Right lung (tissue), 5 donors: ENCODE results near the gene SDR39U1. TPM values are rescaled to one million over a fixed set of nuclear protein-coding genes. Genes with fewer than 3 reads are reported as not detected.

Experiments used
- DNase-seq, 2 donors: peaks; one replicate each; pipeline ENCODE4 v3.0.0-alpha.2; 2013
- polyA plus RNA-seq, 5 donors: library from polyadenylated mRNA; unstranded; fragments of 120-200 nt; gene quantifications; one replicate each; pipeline versions ENCODE4 v1.2.1 to v1.2.3, GENCODE V29; 2013; ENCODE audit warnings: inconsistent platforms in 1 of 5, low replicate concordance in 1 of 5; ENCODE audit not compliant: insufficient read length in 5 of 5, insufficient read depth in 1 of 5

Gene SDR39U1
- polyA plus RNA-seq, 5 donors, result 37.5 to 61.9 (median 48.8) TPM

DNA sequence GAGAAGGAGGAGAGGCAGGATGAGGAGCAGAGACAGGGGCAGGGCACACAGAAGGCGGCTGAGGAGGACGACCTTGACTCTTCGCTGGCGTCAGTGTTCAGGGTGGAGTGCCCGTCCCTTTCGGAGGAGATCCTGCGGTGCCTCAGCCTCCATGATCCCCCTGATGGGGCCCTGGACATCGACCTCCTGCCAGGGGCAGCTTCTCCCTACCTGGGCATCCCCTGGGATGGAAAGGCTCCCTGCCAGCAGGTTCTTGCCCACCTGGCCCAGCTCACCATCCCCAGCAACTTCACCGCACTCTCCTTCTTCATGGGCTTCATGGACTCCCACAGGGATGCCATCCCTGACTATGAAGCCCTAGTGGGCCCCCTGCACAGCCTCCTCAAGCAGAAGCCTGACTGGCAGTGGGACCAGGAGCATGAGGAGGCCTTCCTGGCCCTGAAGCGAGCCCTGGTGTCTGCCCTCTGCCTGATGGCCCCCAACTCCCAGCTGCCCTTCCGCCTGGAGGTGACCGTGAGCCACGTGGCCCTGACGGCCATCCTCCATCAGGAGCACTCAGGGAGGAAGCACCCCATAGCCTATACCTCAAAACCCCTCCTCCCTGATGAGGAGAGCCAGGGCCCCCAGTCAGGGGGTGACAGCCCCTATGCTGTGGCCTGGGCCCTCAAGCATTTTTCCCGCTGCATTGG lies 27.7 kb downstream of the SDR39U1 start:
- no peak for DNase-seq

GRCh38 chr14:24414077-24414476 lies 28.5 kb downstream of the SDR39U1 start:
- no peak for DNase-seq

GRCh38 chr14:24411443-24412389 lies 30.9 kb downstream of the SDR39U1 start:
- DNase-seq, result no peak

DNA sequence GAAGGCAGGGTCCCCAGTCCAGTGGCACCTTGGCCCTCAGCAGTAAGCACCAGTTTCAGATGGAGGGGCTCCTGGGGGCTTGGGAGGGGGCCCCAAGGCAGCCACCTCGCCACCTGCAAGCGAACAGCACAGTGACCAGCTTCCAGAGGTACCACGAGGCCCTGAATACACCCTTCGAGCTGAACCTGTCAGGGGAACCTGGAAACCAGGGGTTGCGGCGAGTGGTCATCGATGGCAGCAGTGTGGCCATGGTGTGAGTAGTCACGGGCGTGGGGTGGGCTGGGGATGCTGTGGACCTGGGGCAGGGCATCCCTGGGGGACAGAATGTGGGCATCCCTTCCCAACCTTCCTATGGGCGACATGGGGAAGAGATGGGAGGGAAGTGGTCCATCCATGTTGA lies 32.6 kb downstream of the SDR39U1 start:
- DNase-seq, result no peak

- no peak for DNase-seq
These were observed 33.4 kb downstream of the SDR39U1 start for GRCh38 chr14:24409192-24409591.

- no peak for DNase-seq
These were observed 33.8 kb downstream of the SDR39U1 start for GRCh38 chr14:24408764-24409163.

- no peak for DNase-seq
These were observed 34.8 kb downstream of the SDR39U1 start for GRCh38 chr14:24407608-24408325.

GRCh38 chr14:24406416-24406815 lies 36.2 kb downstream of the SDR39U1 start:
- no peak for DNase-seq

- DNase-seq, result no peak
These were observed 37.8 kb downstream of the SDR39U1 start for GRCh38 chr14:24404814-24405213.

- peak; percentile 70 to 71 for DNase-seq
These were observed 39.1 kb downstream of the SDR39U1 start for GRCh38 chr14:24403294-24403998.

DNA sequence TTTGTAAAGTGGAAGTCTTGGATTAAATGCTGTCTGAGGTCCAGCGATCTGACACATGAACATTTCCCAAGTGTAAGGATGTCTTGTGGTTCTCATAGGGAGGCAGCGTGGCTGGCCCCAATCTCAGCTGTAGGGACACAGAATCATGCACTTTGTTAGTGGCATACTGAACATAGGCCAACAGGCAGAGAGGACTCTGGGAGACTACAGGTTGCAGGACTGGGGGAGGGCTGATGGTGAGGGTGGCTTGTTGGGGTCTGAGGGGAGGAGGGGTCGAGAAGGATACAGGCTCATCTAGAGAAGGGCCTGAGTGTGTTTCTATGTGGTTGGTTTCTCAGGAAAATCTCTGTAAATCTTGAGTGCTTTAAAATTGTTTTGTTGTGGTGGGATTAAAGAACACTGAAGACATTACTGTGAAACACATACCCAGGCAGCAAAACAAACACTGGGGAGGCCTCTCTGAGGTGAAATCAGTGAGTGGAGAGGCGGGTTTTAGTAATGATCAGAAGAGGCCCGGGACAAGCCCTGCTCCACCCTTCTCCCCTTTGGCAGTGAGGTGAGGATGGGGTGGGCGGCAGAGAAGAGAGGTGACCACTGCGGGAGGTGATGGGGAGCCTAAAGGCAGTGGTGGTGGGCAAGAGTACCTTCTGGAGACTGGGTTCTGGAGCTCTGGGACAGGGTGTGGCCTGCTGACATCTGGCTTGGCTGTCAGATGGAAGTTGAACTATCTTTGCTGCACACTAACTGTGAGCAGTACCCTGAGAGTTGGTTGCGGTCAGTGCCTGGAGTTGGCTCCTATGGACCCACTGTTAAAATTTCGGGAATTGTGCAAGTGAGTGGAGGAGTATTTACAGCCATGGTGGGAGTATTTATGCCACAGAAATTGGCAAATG lies 40.5 kb downstream of the SDR39U1 start:
- no peak for DNase-seq

DNA sequence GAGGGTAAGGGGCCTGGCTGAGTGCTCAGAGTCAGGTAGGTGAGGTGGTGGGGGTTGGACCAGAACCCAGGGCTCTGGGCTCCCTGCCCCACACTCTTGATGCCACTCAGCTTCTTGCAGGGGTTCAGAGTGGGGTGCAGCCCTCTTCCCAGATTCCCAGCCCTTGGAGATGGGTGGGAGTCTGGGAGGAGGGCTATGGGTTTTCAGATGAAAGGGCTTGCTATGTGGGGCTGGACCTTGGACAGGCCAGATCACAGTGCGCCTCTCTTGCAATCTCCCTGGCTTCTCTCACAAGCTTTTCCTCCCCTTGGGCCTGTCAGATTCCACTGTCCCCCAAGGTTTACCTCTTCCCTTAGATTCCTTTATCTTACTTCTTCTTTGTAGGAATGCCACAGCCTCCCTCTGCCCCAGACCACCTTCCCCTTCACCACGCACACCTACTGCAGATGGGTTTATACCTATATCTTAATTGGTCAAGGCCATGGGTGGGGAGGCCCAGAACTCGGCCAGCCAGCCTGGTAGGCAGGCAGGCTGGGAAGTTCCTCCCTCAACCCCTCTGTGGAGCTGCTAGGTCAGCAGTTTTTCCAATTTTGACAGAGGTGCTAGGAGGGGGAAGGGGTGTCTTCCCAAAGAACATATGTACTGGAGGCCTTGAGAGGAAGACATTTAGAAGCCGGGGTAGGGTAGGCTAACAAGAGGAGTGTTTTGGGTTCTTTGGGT lies 42.4 kb downstream of the SDR39U1 start:
- DNase-seq, result no peak

DNA sequence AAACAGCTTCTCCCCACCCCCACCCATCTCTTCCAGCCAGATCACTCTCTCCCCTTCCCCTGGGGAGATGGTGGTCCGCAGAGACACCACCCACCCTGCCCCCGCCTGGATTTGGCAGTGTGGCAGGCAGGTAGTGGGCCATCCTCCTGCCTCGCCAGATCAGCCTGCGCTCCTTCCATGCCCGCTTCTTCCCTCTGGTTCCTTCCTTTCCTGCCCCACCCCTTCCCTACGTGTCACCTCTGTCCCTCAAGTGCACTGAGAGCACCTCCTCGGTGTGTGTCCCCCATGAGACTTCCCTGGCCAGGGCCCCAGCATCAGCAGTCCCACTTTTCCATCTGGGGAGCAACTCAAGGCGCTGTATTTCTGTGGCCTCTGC lies 43.1 kb downstream of the SDR39U1 start:
- DNase-seq, result no peak

DNA sequence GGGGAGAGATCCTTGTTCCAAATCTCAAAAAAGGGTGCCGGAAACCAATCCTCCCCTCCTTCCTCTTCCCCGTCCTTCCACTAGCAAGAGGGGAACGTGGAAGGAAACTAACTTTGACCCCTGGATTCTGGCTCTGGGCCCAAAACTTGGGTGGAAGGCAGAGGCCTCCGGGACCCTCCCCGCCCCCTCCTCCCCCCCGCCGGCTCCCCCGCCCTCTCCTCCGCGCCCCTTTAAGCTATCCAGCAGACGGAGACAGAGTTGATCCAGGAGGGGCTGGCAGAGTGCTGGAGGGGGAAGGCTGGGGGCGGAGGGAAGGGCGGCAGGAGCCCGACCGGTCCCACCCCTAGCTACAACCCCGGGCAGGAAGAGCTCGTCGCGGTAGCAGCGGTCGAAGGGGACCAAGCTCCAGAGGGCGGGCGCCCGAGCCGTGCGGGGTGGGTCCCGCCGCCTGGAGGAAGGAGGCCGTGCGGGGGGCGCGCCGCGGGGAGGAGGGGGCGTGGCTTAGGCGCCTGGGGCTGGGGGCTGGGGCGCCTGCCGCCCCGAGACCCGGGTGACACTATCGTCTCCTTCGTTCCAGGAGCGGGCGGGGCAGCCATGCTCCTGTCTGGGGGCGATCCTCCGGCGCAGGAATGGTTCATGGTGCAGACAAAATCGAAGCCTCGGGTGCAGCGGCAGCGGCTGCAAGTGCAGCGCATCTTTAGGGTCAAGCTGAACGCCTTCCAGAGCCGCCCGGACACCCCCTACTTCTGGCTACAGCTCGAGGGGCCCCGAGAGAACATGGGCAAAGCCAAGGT lies 43.7 kb downstream of the SDR39U1 start, which contains the start of gene NYNRIN:
NYNRIN (plus strand) TSS at position 351 of the 794 bp plus-strand sequence; CDS start at position 595, 244 bp downstream.
- DNase-seq, result peak; percentile 84 to 86

DNA sequence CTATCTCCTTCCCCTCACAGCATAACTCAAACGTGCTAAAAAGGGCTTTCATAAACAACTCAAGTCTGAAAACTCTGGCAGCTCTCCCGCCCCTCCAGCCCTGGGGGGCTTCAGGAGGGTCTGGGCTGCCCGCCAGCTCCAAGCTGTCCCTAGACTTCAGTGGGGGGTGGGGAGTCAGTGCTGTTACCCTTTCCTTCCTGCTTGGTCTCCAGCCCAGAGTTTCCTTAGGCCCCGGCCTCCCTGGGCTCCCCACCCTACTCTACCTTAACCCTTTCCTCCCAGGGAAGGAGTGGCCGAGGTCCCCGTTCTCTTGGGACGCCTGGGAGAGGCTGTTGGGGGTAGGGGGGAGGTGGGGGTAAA lies 44.3 kb downstream of the SDR39U1 start:
- DNase-seq, result peak; percentile 90 to 92

DNA sequence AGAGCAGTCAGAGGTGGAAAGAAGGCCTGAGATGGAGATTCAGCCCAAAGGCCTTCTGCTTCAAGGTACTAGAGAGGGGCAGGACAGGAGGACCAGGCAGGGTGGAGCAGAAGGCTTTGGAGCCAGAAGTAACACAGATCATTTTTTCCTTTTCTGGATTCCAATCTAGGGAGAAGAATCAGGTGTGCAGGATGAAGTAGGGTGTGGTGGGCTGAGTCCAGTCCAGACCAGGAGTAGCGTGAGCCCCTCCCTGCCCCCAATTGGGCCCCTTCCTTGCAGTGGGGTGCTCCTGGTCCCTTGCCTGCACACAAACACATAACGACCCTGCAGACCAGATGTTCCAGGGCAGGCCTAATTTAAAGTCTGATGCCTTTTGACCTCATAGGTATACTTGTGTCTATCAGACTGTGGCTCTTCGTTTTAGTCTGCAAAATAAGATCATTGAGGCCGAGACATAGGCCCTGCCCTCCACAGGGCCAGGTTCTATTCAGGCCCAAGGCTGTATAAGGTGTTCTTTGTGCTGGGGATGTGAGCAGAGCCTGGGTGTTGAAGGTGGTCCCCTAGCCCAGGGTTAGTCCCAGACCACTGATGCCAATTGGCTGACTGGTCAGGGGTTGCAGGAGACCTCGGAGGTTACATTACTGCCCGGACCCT lies 44.8 kb downstream of the SDR39U1 start:
- no peak for DNase-seq

- no peak for DNase-seq
These were observed 46.7 kb downstream of the SDR39U1 start for GRCh38 chr14:24395609-24396582.
